HEK293 (cell line): ENCODE results near the gene BLVRA.
"Not testable (repeated sequence)": the region's sequence is repeated elsewhere in the genome, so short reads cannot be mapped to it uniquely, and the experiment has no call there.

ENCODE experiments used
- CTCF ChIA-PET: fragments of 350-600 bp; formaldehyde crosslinking; extraction: SDS; loops from one replicate; lab custom pipeline; 2021; ENCODE audit warnings: antibody characterized with exemption; lab: Yijun Ruan, JAX
- POLR2A ChIA-PET: fragments of 300-600 bp; formaldehyde crosslinking; extraction: SDS; loops from one replicate; lab custom pipeline; 2020; ENCODE audit warnings: antibody characterized with exemption, inconsistent platforms; lab: Yijun Ruan, JAX
- H3K27ac ChIP-seq: fragments of 200-500 bp; sonication (Bioruptor generic); 2 replicates; pipeline ENCODE4 v1.5.1; 2014; ENCODE audit warnings: low read depth, low read length, control low read depth, inconsistent platforms; ENCODE audit errors: extremely low read depth
- H3K36me3 ChIP-seq, 2 experiments: fragments of 200-500 bp in 1 of 2; sonication (Bioruptor generic) in 1 of 2; 1 replicate in 1 of 2; 2 replicates in 1 of 2; pipeline ENCODE4 v1.5.1; 2014 to 2017; ENCODE audit warnings: inconsistent platforms in 2 of 2, low read length in 2 of 2; ENCODE audit not compliant: control insufficient read depth in 2 of 2, insufficient read depth in 1 of 2
- H3K4me1 ChIP-seq: fragments of 200-500 bp; sonication (Bioruptor generic); 2 replicates; pipeline ENCODE4 v1.5.1; 2014; ENCODE audit warnings: mild to moderate bottlenecking, low read length, inconsistent platforms; ENCODE audit not compliant: control insufficient read depth, insufficient read depth
- H3K4me3 ChIP-seq: 2 replicates; pipeline ENCODE4 v1.5.1; 2011; ENCODE audit warnings: low read depth, mild to moderate bottlenecking, control low read depth, low read length, moderate library complexity
- H3K9me3 ChIP-seq: fragments of 200-500 bp; sonication (Bioruptor generic); 2 replicates; pipeline ENCODE4 v1.5.1; 2014; ENCODE audit warnings: low read depth, low read length, inconsistent platforms; ENCODE audit not compliant: control insufficient read depth, insufficient read depth
- FEZF1 ChIP-seq: fragments of 450-650 bp; formaldehyde crosslinking; IDR thresholded peaks from 2 replicates; pipeline ENCODE4 v1.5.1; 2016; ENCODE audit warnings: missing biosample characterization, missing genetic modification characterization
- GLIS1 ChIP-seq: fragments of 450-650 bp; formaldehyde crosslinking; IDR thresholded peaks from 2 replicates; pipeline ENCODE4 v1.5.1; 2016; ENCODE audit warnings: missing biosample characterization, missing genetic modification characterization
- GLIS2 ChIP-seq: fragments of 450-650 bp; formaldehyde crosslinking; IDR thresholded peaks from 2 replicates; pipeline ENCODE4 v1.5.1; 2016; ENCODE audit warnings: missing biosample characterization, missing genetic modification characterization
- IKZF3 ChIP-seq: fragments of 450-650 bp; IDR thresholded peaks from 2 replicates; pipeline ENCODE4 v1.5.0; 2018; ENCODE audit warnings: missing biosample characterization, mild to moderate bottlenecking, missing genetic modification characterization, moderate library complexity
- KLF1 ChIP-seq: fragments of 450-650 bp; formaldehyde crosslinking; IDR thresholded peaks from 2 replicates; pipeline ENCODE4 v1.5.1; 2016; ENCODE audit warnings: missing biosample characterization, missing genetic modification characterization
- KLF10 ChIP-seq: fragments of 450-650 bp; IDR thresholded peaks from 2 replicates; pipeline ENCODE4 v1.5.1; 2018; ENCODE audit warnings: missing biosample characterization, mild to moderate bottlenecking, missing genetic modification characterization
- KLF17 ChIP-seq: fragments of 450-650 bp; formaldehyde crosslinking; IDR thresholded peaks from 2 replicates; pipeline ENCODE4 v1.5.1; 2016; ENCODE audit warnings: missing biosample characterization, missing genetic modification characterization
- KLF7 ChIP-seq: fragments of 450-650 bp; formaldehyde crosslinking; IDR thresholded peaks from 2 replicates; pipeline ENCODE4 v1.5.1; 2016; ENCODE audit warnings: missing biosample characterization, missing genetic modification characterization, borderline replicate concordance
- PATZ1 ChIP-seq: fragments of 450-650 bp; formaldehyde crosslinking; IDR thresholded peaks from 2 replicates; pipeline ENCODE4 v1.5.1; 2016; ENCODE audit warnings: missing biosample characterization, missing genetic modification characterization
- YY1 ChIP-seq: fragments of 450-650 bp; formaldehyde crosslinking; IDR thresholded peaks from 2 replicates; pipeline ENCODE4 v1.5.1; 2018; ENCODE audit warnings: missing biosample characterization, missing genetic modification characterization
- ZFP69B ChIP-seq: fragments of 450-650 bp; formaldehyde crosslinking; IDR thresholded peaks from 2 replicates; pipeline ENCODE4 v1.5.1; 2016; ENCODE audit warnings: missing biosample characterization, missing genetic modification characterization
- ZNF146 ChIP-seq: fragments of 450-650 bp; formaldehyde crosslinking; IDR thresholded peaks from 2 replicates; pipeline ENCODE4 v1.5.1; 2016; ENCODE audit warnings: missing biosample characterization, missing genetic modification characterization
- ZNF341 ChIP-seq: fragments of 450-650 bp; formaldehyde crosslinking; IDR thresholded peaks from 2 replicates; pipeline ENCODE4; 2016; ENCODE audit warnings: low read depth, missing biosample characterization, missing genetic modification characterization
- ZNF549 ChIP-seq: fragments of 450-650 bp; IDR thresholded peaks from 2 replicates; pipeline ENCODE4 v1.5.1; 2018; ENCODE audit warnings: missing biosample characterization, missing genetic modification characterization, mild to moderate bottlenecking, inconsistent platforms, moderate library complexity
- ZNF561 ChIP-seq: fragments of 450-650 bp; IDR thresholded peaks from 2 replicates; pipeline ENCODE4 v1.5.1; 2018; ENCODE audit warnings: missing biosample characterization, missing genetic modification characterization, borderline replicate concordance
- ZNF629 ChIP-seq: fragments of 450-650 bp; formaldehyde crosslinking; IDR thresholded peaks from 2 replicates; pipeline ENCODE4 v1.5.1; 2017; ENCODE audit warnings: missing biosample characterization, missing genetic modification characterization
- ZNF692 ChIP-seq: fragments of 450-650 bp; formaldehyde crosslinking; IDR thresholded peaks from 2 replicates; pipeline ENCODE4 v1.5.1; 2016; ENCODE audit warnings: missing biosample characterization, missing genetic modification characterization
- ZSCAN30 ChIP-seq: fragments of 450-650 bp; IDR thresholded peaks from 2 replicates; pipeline ENCODE4 v1.5.1; 2018; ENCODE audit warnings: missing biosample characterization, mild to moderate bottlenecking, missing genetic modification characterization, moderate library complexity
- TF ChIP-seq, protein P1 (sequence below): fragments of 450-650 bp; formaldehyde crosslinking; IDR thresholded peaks from 2 replicates; pipeline ENCODE4 v1.5.1; 2016; ENCODE audit warnings: missing biosample characterization, missing genetic modification characterization

The BLVRA gene

DNA sequence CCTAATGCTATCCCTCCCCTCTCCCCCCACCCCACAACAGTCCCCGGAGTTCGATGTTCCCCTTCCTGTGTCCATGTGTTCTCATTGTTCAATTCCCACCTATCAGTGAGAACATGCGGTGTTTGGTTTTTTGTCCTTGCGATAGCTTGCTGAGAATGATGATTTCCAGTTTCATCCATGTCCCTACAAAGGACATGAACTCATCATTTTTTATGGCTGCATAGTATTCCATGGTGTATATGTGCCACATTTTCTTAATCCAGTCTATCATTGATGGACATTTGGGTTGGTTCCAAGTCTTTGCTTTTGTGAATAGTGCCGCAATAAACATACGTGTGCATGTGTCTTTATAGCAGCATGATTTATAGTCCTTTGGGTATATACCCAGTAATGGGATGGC is 14.8 kb downstream of the BLVRA start:
- CTCF ChIA-PET: not testable (repeated sequence)

DNA sequence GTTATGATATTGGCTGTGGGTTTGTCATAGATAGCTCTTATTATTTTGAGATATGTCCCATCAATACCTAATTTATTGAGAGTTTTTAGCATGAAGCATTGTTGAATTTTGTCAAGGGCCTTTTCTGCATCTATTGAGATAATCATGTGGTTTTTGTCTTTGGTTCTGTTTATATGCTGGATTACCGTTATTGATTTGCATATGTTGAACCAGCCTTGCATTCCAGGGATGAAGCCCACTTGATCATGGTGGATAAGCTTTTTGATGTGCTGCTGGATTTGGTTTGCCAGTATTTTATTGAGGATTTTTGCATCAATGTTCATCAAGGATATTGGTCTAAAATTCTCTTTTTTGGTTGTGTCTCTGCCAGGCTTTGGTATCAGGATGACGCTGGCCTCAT is 16.8 kb downstream of the BLVRA start:
- peaks cover 0 to 24% of the 10 kb centered on the region in 2 experiments; a peak in 2 of 3 replicates for H3K36me3 ChIP-seq
- CTCF ChIA-PET, POLR2A ChIA-PET, H3K27ac ChIP-seq, H3K9me3 ChIP-seq, H3K4me3 ChIP-seq, H3K4me1 ChIP-seq: not testable (repeated sequence)

More for the DNA sequence above, 14.8 kb downstream of the BLVRA start:
- TF ChIP-seq, protein P1, sequence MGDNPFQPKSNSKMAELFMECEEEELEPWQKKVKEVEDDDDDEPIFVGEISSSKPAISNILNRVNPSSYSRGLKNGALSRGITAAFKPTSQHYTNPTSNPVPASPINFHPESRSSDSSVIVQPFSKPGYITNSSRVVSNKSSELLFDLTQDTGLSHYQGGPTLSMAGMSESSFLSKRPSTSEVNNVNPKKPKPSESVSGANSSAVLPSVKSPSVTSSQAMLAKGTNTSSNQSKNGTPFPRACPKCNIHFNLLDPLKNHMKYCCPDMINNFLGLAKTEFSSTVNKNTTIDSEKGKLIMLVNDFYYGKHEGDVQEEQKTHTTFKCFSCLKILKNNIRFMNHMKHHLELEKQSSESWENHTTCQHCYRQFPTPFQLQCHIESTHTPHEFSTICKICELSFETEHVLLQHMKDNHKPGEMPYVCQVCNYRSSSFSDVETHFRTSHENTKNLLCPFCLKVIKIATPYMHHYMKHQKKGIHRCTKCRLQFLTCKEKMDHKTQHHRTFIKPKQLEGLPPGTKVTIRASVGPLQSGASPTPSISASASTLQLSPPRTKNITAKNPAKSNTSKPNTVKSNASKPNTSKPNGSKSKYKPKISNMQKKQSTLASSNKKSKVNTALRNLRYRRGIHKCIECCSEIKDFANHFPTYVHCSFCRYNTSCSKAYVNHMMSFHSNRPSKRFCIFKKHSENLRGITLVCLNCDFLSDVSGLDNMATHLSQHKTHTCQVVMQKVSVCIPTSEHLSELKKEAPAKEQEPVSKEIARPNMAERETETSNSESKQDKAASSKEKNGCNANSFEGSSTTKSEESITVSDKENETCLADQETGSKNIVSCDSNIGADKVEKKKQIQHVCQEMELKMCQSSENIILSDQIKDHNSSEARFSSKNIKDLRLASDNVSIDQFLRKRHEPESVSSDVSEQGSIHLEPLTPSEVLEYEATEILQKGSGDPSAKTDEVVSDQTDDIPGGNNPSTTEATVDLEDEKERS (tag by site-specific recombination): peak; percentile 55; the same call in 1 of the 2 replicates
- TF ChIP-seq ZNF146 (tag by site-specific recombination): peak; percentile 82
- H3K4me1 ChIP-seq, H3K27ac ChIP-seq, H3K4me3 ChIP-seq, H3K9me3 ChIP-seq, POLR2A ChIA-PET: not testable (repeated sequence)
- H3K36me3 ChIP-seq: peaks cover 0 to 21% of the 10 kb centered on the region in 2 experiments; a peak in 1 of 3 replicates

DNA sequence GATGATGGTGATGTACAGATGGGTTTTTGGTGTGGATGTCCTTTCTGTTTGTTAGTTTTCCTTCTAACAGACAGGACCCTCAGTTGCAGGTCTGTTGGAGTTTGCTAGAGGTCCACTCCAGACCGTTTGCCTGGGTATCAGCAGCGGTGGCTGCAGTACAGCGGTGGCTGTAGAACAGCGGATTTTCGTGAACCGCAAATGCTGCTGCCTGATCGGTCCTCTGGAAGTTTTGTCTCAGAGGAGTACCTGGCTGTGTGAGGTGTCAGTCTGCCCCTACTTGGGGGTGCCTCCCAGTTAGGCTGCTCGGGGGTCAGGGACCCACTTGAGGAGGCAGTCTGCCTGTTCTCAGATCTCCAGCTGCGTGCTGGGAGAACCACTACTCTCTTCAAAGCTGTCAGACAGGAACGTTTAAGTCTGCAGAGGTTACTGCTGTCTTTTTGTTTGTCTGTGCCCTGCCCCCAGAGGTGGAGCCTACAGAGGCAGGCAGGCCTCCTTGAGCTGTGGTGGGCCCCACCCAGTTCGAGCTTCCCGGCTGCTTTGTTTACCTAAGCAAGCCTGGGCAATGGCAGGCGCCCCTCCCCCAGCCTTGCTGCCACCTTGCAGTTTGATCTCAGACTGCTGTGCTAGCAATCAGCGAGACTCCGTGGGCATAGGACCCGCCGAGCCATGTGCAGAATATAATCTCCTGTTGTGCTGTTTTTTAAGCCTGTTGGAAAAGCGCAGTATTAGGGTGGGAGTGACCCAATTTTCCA is 20.0 kb downstream of the BLVRA start:
- CTCF ChIA-PET, H3K36me3 ChIP-seq, POLR2A ChIA-PET, H3K4me3 ChIP-seq, H3K4me1 ChIP-seq, H3K9me3 ChIP-seq, H3K27ac ChIP-seq: not testable (repeated sequence)
- TF ChIP-seq KLF1 (tag by site-specific recombination) (peak; percentile 67; the same call in 1 of the 2 replicates), ZSCAN30 (tag by site-specific recombination) (peak; percentile 76), KLF10 (tag by site-specific recombination) (peak; percentile 22), ZFP69B (peak; percentile 99), ZNF629 (tag by site-specific recombination) (peak; percentile 45), PATZ1 (tag by site-specific recombination) (peak; percentile 46; the same call in 1 of the 2 replicates), GLIS2 (tag by site-specific recombination) (peak; percentile 81), ZNF549 (tag by site-specific recombination) (0 out of 2 replicates have a peak, but pooled peaks have one; percentile 6), ZNF341 (tag by site-specific recombination) (peak; percentile 39; the same call in 1 of the 2 replicates), ZNF692 (tag by site-specific recombination) (peak; percentile 100), ZNF561 (peak; percentile 35; the same call in 1 of the 2 replicates), FEZF1 (tag by site-specific recombination) (peak; percentile 31; the same call in 1 of the 2 replicates), KLF17 (peak; percentile 46; the same call in 1 of the 2 replicates), IKZF3 (peak; percentile 71), KLF7 (tag by site-specific recombination) (peak; percentile 65; the same call in 1 of the 2 replicates), GLIS1 (peak; percentile 83), YY1 (peak; percentile 52; the same call in 1 of the 2 replicates)
